GM11168 (cell line): ENCODE results near the gene PDCD2L.
"Not testable (repeated sequence)": the region's sequence is repeated elsewhere in the genome, so short reads cannot be mapped to it uniquely, and the experiment has no call there.

Source experiments
- in situ Hi-C: fragments of 300-500 bp; cut with MboI; formaldehyde crosslinking; loops from one replicate; pipeline ENCODE4 v1.12.0; 2022; ENCODE audit warnings: low sequenced_read_pairs; ENCODE audit not compliant: unreplicated experiment

PDCD2L gene

GRCh38 chr19:34404109-34404909 is at the start of gene PDCD2L:
TSS of gene PDCD2L (plus strand) at chr19:34404399. CDS start at chr19:34404431, 32 bp downstream.
- in situ Hi-C loops, result no loop called here

- in situ Hi-C loops, result no loop called here
These were observed 49.0 kb upstream of the PDCD2L start for GRCh38 chr19:34355201-34355600.

GRCh38 chr19:34356875-34357274 is 47.3 kb upstream of the PDCD2L start:
- in situ Hi-C loops, result no loop called here

GRCh38 chr19:34357431-34357830 is 46.8 kb upstream of the PDCD2L start:
- in situ Hi-C loops, result no loop called here

GRCh38 chr19:34359140-34359953 is 44.9 kb upstream of the PDCD2L start:
- in situ Hi-C loops, result no loop called here

- in situ Hi-C loops, result no loop called here
These were observed 44.3 kb upstream of the PDCD2L start for GRCh38 chr19:34359954-34360315.

- in situ Hi-C loops, result no loop called here
These were observed 43.8 kb upstream of the PDCD2L start for GRCh38 chr19:34360354-34360909.

GRCh38 chr19:34362679-34363069 is 41.5 kb upstream of the PDCD2L start:
- in situ Hi-C loops, result no loop called here

GRCh38 chr19:34363094-34363493 is 41.1 kb upstream of the PDCD2L start:
- in situ Hi-C loops, result no loop called here

GRCh38 chr19:34363930-34364329 is 40.3 kb upstream of the PDCD2L start:
- in situ Hi-C loops, result no loop called here

GRCh38 chr19:34364462-34364829 is 39.8 kb upstream of the PDCD2L start:
- in situ Hi-C loops, result no loop called here

GRCh38 chr19:34364830-34365462 is 39.3 kb upstream of the PDCD2L start, which contains the start of gene GPI:
TSS of gene GPI (plus strand) at chr19:34365196. CDS start at chr19:34365267, 71 bp downstream.
- in situ Hi-C loops, result no loop called here

- in situ Hi-C loops, result no loop called here
These were observed 38.5 kb upstream of the PDCD2L start for GRCh38 chr19:34365463-34366401.

- in situ Hi-C loops, result no loop called here
These were observed 37.2 kb upstream of the PDCD2L start for GRCh38 chr19:34366738-34367623.

GRCh38 chr19:34367624-34367957 is 36.6 kb upstream of the PDCD2L start:
- in situ Hi-C loops, result no loop called here

GRCh38 chr19:34368338-34368737 is 35.9 kb upstream of the PDCD2L start:
- in situ Hi-C loops, result no loop called here

GRCh38 chr19:34369166-34369565 is 35.0 kb upstream of the PDCD2L start:
- in situ Hi-C loops, result not testable (repeated sequence)

GRCh38 chr19:34370117-34370516 is 34.1 kb upstream of the PDCD2L start:
- in situ Hi-C loops, result no loop called here

GRCh38 chr19:34370983-34371382 is 33.2 kb upstream of the PDCD2L start:
- in situ Hi-C loops, result no loop called here
